Activated T-cell treated with anti-CD3 and anti-CD28 coated beads, Interleukin-2, amount 50 U/mL, for 1 hour (primary cell): Measurements from ENCODE around the gene ANGEL1.

Experiments
- DNase-seq: peaks from one replicate; pipeline ENCODE4 v3.0.0-alpha.2; 2020

The ANGEL1 gene

GRCh38 chr14:76814726-76815645, 2.3 kb upstream of the ANGEL1 start:
- no peak for DNase-seq

GRCh38 chr14:76812093-76812421, 625 bp downstream of the ANGEL1 start:
- DNase-seq, result no peak

- no peak for DNase-seq
These were observed 1.1 kb downstream of the ANGEL1 start for GRCh38 chr14:76811561-76811960.

GRCh38 chr14:76810953-76811400, 1.7 kb downstream of the ANGEL1 start:
- no peak for DNase-seq

GRCh38 chr14:76810525-76810924, 2.2 kb downstream of the ANGEL1 start:
- no peak for DNase-seq

DNA sequence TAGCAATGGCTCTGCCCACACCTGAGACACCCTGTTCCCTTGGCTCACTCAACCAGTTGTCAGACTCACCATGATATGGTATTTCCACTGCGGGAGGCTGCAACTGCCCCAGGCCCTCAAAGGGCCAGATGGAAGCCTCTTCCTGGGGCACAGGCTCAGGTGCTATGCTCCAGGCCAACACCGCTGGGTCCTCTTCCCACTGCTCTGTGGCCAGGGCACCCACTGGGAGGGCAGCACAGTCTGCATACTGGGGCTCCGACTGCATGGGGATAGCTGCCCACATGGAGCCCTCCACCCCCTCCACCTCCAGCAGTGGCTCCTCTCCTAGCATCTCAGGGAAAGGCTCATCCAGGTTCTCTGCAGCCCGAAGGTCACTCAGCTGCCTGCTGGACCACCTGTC, 3.7 kb downstream of the ANGEL1 start:
- DNase-seq, result no peak

DNA sequence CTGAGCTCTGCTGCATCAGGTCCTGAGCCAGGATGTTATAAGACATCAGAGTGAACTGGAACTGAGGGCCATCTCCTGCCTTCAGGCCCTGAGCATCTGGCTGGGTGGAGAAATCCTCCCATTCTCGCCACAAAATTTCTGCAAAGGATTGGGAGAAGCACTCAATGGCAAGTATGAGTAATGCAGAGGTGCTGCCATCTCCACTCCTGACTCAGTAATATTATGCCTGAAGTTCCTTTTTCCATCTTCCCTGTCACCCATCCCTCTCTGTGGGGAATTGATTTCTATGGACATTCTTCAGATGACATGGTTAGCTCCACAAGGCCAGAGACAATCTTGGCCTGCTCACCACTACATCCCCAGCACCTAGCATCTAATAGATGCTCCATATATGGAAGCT, 4.7 kb downstream of the ANGEL1 start:
- no peak for DNase-seq

DNA sequence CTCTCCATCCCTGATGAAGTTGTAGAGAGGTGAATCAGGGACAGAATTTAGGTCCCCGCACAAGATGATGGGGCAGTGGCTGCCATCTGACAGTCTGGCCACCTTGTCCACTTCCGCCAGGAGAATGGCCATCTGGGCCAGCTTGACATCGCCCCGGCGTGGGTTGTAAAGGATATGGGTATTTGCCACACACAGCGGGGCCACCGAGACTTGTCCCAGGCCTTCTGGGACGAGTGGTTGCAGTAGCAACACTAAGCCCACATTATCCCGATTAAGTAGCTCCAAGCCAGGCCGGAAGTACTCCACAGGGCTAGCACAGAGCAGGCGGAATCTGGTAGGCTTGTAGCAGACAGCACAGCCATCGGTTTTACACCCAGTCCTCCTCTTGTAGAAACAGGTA, 6.2 kb downstream of the ANGEL1 start:
- DNase-seq, result no peak

GRCh38 chr14:76793956-76794355, 18.7 kb downstream of the ANGEL1 start:
- no peak for DNase-seq

- no peak for DNase-seq
These were observed 19.4 kb downstream of the ANGEL1 start for GRCh38 chr14:76793324-76793723.

DNA sequence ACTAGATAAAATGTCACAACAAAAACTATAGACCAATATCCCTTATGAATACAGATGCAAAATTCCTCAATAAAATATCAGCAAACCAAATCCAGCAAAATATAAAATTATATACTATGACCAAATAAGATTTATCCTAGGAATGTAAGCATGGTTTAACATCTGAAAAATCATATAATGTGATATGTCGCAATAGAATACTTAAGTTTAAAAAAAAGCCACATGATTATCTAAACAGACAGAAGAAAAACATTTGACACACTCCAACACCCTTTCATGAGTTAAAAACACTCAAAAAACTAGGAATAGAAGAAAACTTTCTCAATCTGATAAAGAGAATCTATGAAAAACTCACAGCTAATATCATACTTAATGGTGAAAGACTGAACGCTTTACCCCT, 20.3 kb downstream of the ANGEL1 start:
- DNase-seq, result no peak

GRCh38 chr14:76786601-76787000, 26.1 kb downstream of the ANGEL1 start:
- DNase-seq, result no peak

GRCh38 chr14:76784881-76785280, 27.8 kb downstream of the ANGEL1 start:
- DNase-seq, result peak; percentile 73

- no peak for DNase-seq
These were observed 28.3 kb downstream of the ANGEL1 start for GRCh38 chr14:76784266-76784874.

GRCh38 chr14:76782885-76783566, 29.7 kb downstream of the ANGEL1 start:
- no peak for DNase-seq

GRCh38 chr14:76782115-76782884, 30.4 kb downstream of the ANGEL1 start:
- DNase-seq, result no peak

DNA sequence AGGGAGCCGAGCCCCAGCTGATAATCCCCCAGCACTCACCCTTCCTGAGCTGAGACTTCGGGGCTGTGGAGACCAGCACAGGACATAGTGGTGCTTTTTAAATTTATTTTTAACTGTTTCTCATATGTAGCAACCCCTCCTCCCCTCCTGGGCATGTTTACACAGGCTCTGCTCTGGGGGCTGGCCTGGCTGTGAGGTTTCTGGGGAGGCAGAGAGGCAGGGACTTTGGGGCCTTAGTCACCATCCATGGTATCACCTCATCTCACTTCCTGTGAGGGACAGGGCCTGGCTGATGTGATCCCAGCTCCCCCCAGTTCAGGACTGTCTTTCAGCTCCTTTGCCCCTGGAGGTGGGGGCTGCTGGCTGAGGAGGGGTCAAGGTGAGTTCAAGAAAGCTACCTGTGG, 31.0 kb downstream of the ANGEL1 start:
- DNase-seq, result no peak

DNA sequence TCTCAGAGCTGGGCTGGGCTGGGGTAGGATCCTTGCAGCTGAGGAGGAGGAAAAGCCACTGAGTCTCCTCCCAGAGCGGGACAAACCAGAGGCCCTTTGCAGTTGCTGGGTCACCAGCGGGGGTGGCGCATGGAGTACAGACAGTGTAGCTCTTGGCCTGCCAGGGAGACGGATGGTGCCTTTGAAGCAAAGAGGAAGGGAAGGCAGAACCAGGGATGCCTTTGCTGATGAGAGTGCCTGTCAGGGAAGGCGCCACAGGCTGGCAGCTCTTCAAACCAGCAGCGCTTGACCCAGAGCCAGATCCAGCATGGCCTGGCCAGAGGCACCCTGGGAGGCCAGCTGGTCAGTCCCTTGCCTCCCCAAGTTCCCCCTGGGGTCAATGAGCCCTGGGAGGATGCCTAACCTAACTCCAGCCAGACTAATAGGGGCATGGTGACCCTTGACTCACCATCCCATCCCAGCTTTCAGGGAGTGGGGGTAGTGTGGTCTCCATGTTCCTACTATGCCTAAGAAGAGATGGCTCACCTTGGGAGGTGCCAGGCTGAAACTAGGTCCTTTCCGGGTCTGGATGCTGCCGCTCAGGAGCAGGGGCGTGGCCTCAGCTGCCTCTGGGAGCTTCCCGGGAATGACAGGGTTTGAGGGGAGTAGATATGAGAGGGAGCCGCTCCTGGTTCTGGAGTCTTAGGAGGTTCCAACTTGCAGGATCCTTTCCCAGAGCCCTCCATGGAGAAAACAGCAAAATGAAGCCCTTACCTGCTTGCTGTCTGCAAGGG, 31.6 kb downstream of the ANGEL1 start:
- DNase-seq, result no peak

GRCh38 chr14:76780360-76780759, 32.3 kb downstream of the ANGEL1 start:
- DNase-seq, result no peak

GRCh38 chr14:76780058-76780345, 32.7 kb downstream of the ANGEL1 start:
- DNase-seq, result no peak

- DNase-seq, result no peak
These were observed 33.2 kb downstream of the ANGEL1 start for GRCh38 chr14:76779221-76780057.
